ENCODE results near the gene TUBGCP2. TPM values are rescaled to one million over a fixed set of nuclear protein-coding genes. Genes with fewer than 3 reads are reported as not detected.

TUBGCP2 gene
- total RNA-seq, 1 donor: 73.2 TPM

GRCh38 chr10:133309100-133309719, 538 bp upstream of the TUBGCP2 start:
- DNase-seq (ENCODE audit: low read depth in 2 of 3, low spot score in 2 of 3): peak in 2 of 3 donors; percentile 87 to 88

- DNase-seq (ENCODE audit: low read depth in 2 of 3, low spot score in 2 of 3): peak; percentile 77 to 85 (median 81)
These were observed 774 bp downstream of the TUBGCP2 start for GRCh38 chr10:133307776-133308420.

GRCh38 chr10:133306941-133307379, 1.7 kb downstream of the TUBGCP2 start:
- no peak for DNase-seq (ENCODE audit: low read depth in 2 of 3, low spot score in 2 of 3)

- no peak for DNase-seq (ENCODE audit: low read depth in 2 of 3, low spot score in 2 of 3)
These were observed 2.6 kb downstream of the TUBGCP2 start for GRCh38 chr10:133306097-133306476.

GRCh38 chr10:133303206-133303605, 5.5 kb downstream of the TUBGCP2 start:
- DNase-seq (ENCODE audit: low read depth in 2 of 3, low spot score in 2 of 3): no peak

GRCh38 chr10:133302230-133302629, 6.4 kb downstream of the TUBGCP2 start:
- no peak for DNase-seq (ENCODE audit: low read depth in 2 of 3, low spot score in 2 of 3)

GRCh38 chr10:133299738-133300137, 8.9 kb downstream of the TUBGCP2 start:
- no peak for DNase-seq (ENCODE audit: low read depth in 2 of 3, low spot score in 2 of 3)

- no peak for DNase-seq (ENCODE audit: low read depth in 2 of 3, low spot score in 2 of 3)
These were observed 9.4 kb downstream of the TUBGCP2 start for GRCh38 chr10:133299224-133299623.

GRCh38 chr10:133298466-133298865, 10.2 kb downstream of the TUBGCP2 start:
- no peak for DNase-seq (ENCODE audit: low read depth in 2 of 3, low spot score in 2 of 3)

GRCh38 chr10:133297504-133297903, 11.2 kb downstream of the TUBGCP2 start:
- no peak for DNase-seq (ENCODE audit: low read depth in 2 of 3, low spot score in 2 of 3)

GRCh38 chr10:133295426-133296320, 13.0 kb downstream of the TUBGCP2 start:
- no peak for DNase-seq (ENCODE audit: low read depth in 2 of 3, low spot score in 2 of 3)

- DNase-seq (ENCODE audit: low read depth in 2 of 3, low spot score in 2 of 3): no peak
These were observed 14.5 kb downstream of the TUBGCP2 start for GRCh38 chr10:133294189-133294588.

GRCh38 chr10:133293810-133294119, 14.9 kb downstream of the TUBGCP2 start:
- DNase-seq (ENCODE audit: low read depth in 2 of 3, low spot score in 2 of 3): no peak

GRCh38 chr10:133292919-133293809, 15.5 kb downstream of the TUBGCP2 start:
- DNase-seq (ENCODE audit: low read depth in 2 of 3, low spot score in 2 of 3): peak in 1 of 3 donors; percentile 29

GRCh38 chr10:133289761-133290160, 18.9 kb downstream of the TUBGCP2 start:
- DNase-seq (ENCODE audit: low read depth in 2 of 3, low spot score in 2 of 3): no peak

GRCh38 chr10:133287832-133288500, 20.7 kb downstream of the TUBGCP2 start:
- no peak for DNase-seq (ENCODE audit: low read depth in 2 of 3, low spot score in 2 of 3)

- DNase-seq (ENCODE audit: low read depth in 2 of 3, low spot score in 2 of 3): no peak
These were observed 22.3 kb downstream of the TUBGCP2 start for GRCh38 chr10:133286366-133286765.

GRCh38 chr10:133285217-133285616, 23.5 kb downstream of the TUBGCP2 start:
- no peak for DNase-seq (ENCODE audit: low read depth in 2 of 3, low spot score in 2 of 3)

GRCh38 chr10:133283931-133284330, 24.7 kb downstream of the TUBGCP2 start:
- no peak for DNase-seq (ENCODE audit: low read depth in 2 of 3, low spot score in 2 of 3)

GRCh38 chr10:133282846-133283390, 25.8 kb downstream of the TUBGCP2 start:
- no peak for DNase-seq (ENCODE audit: low read depth in 2 of 3, low spot score in 2 of 3)
